Keratinocyte (primary cell): ENCODE data around the gene KLHDC7B. TPM values are rescaled to one million over a fixed set of nuclear protein-coding genes. Genes with fewer than 3 reads are reported as not detected.

Source experiments
- DNase-seq: peaks from one replicate; pipeline ENCODE4 v3.0.0-alpha.2; 2011; ENCODE audit warnings: low read depth, missing footprints, low spot score
- FAIRE-seq: peaks from 2 replicates; lab custom pipeline; 2011; peaks lifted over from hg19 to GRCh38; lab: Jason Lieb, UNC
- H2AFZ ChIP-seq: 2 replicates; pipeline ENCODE4 v1.6.0; 2012; ENCODE audit warnings: low read length, control low read depth, inconsistent platforms; ENCODE audit not compliant: control insufficient read depth
- H3K27ac ChIP-seq: 2 replicates; pipeline ENCODE4 v1.5.1; 2011; ENCODE audit warnings: low read length; ENCODE audit not compliant: control insufficient read depth, insufficient read depth
- H3K27me3 ChIP-seq: 3 replicates; pipeline ENCODE4 v1.6.0; 2011; ENCODE audit warnings: low read length; ENCODE audit not compliant: control insufficient read depth, insufficient read depth; ENCODE audit errors: extremely low read depth
- H3K36me3 ChIP-seq, 2 experiments: 2 replicates in 1 of 2; 3 replicates in 1 of 2; pipeline ENCODE4 v1.5.1; 2011; ENCODE audit warnings: low read length in 2 of 2, mild to moderate bottlenecking in 1 of 2; ENCODE audit not compliant: control insufficient read depth in 2 of 2, insufficient read depth in 2 of 2; ENCODE audit errors: extremely low read depth in 1 of 2
- H3K4me1 ChIP-seq: 3 replicates; pipeline ENCODE4 v1.5.1; 2011; ENCODE audit warnings: low read length; ENCODE audit not compliant: control insufficient read depth, insufficient read depth; ENCODE audit errors: extremely low read depth
- H3K4me2 ChIP-seq: 3 replicates; pipeline ENCODE4 v1.6.0; 2011; ENCODE audit warnings: low read depth, low read length; ENCODE audit not compliant: control insufficient read depth, insufficient read depth; ENCODE audit errors: extremely low read depth
- H3K4me3 ChIP-seq, 3 experiments: fragments of 200-600 bp in 1 of 3; sonication (generic) in 1 of 3; 2 replicates in 2 of 3; 3 replicates in 1 of 3; pipeline ENCODE4 v1.5.1; 2011 to 2016; ENCODE audit warnings: low read length in 3 of 3, mild to moderate bottlenecking in 3 of 3, control low read depth in 2 of 3, inconsistent platforms in 1 of 3, low read depth in 1 of 3, mixed read lengths in 1 of 3, mixed run types in 1 of 3, moderate library complexity in 1 of 3; ENCODE audit not compliant: control insufficient read depth in 2 of 3, insufficient read depth in 2 of 3; ENCODE audit errors: extremely low read depth in 1 of 3
- H3K79me2 ChIP-seq: 2 replicates; pipeline ENCODE4 v1.6.0; 2012; ENCODE audit warnings: low read length; ENCODE audit not compliant: control insufficient read depth, insufficient read depth
- H3K9ac ChIP-seq: 3 replicates; pipeline ENCODE4 v1.6.0; 2011; ENCODE audit warnings: low read length; ENCODE audit not compliant: control insufficient read depth, insufficient read depth; ENCODE audit errors: extremely low read depth
- H3K9me1 ChIP-seq: 3 replicates; pipeline ENCODE4 v1.6.0; 2011; ENCODE audit warnings: low read length; ENCODE audit not compliant: control insufficient read depth, insufficient read depth; ENCODE audit errors: extremely low read depth
- H3K9me3 ChIP-seq: 2 replicates; pipeline ENCODE4 v1.5.1; 2012; ENCODE audit warnings: low read depth, low read length; ENCODE audit not compliant: control insufficient read depth
- H4K20me1 ChIP-seq: 3 replicates; pipeline ENCODE4 v1.6.0; 2011; ENCODE audit warnings: low read length; ENCODE audit not compliant: control insufficient read depth, insufficient read depth; ENCODE audit errors: extremely low read depth
- EZH2 ChIP-seq: IDR thresholded peaks from one replicate; pipeline ENCODE4 v1.6.1; 2012; ENCODE audit warnings: inconsistent platforms, mild to moderate bottlenecking, low read length, moderate library complexity
- dilution Hi-C: fragments of 300-500 bp; cut with MboI; formaldehyde crosslinking; loops from one replicate; pipeline ENCODE4 v1.7.0; 2020; ENCODE audit warnings: low sequenced_read_pairs; ENCODE audit not compliant: extremely low pct_ligation_motif_present
- polyA plus RNA-seq, 5 experiments: library from polyadenylated mRNA; depleted of rRNA in 3 of 5; stranded (reverse) in 3 of 5; stranded (forward) in 1 of 5; unstranded in 1 of 5; fragments of >200 nt; gene quantifications; 1 replicate in 1 of 5; 2 replicates in 3 of 5; 3 replicates in 1 of 5; pipeline versions ENCODE4 v1.2.1 to v1.2.3, GENCODE V29; 2011 to 2012; ENCODE audit warnings: missing spikeins in 2 of 5, low read depth in 1 of 5, low replicate concordance in 1 of 5
- TF ChIP-seq, protein P1 (sequence below), 3 experiments: IDR thresholded peaks in 1 of 3; conservative IDR thresholded peaks in 1 of 3; optimal IDR thresholded peaks in 1 of 3; 2 replicates in 2 of 3; 3 replicates in 1 of 3; pipeline versions ENCODE3 to v1.5.1; 2011; ENCODE audit warnings: low read length in 3 of 3, mild to moderate bottlenecking in 3 of 3, moderate library complexity in 2 of 3, control low read depth in 1 of 3, inconsistent platforms in 1 of 3; ENCODE audit not compliant: insufficient read depth in 2 of 3; ENCODE audit errors: extremely low read depth in 1 of 3

Gene KLHDC7B
- polyA plus RNA-seq, 1 donor (not counting 4 experiments of a cell fraction or from before 2014, with no cell fraction given), result 0.01 TPM

DNA sequence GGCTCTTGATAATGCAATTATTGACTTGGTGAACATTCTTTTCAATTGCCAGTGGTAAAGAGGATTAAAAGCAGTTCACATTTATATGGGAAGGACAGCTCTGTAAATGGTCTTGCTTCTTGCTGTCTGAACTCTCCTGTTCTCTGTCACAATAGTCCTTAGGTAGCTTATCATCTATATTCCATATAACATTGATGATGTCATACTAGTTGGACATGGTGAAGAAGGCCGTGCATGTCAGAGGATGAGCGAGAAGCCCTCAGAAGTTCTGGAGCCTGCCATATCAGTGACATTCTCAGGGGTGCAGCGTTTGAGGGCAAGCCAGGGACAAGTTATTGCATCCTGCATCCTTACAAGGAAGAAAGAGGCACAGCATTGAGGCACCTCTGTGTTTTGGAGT is 39.5 kb downstream of the KLHDC7B start:
- peaks cover 0 to 2% of the 10 kb centered on the region in 2 experiments for H3K36me3 ChIP-seq
- no peak for TF ChIP-seq EZH2
- TF ChIP-seq, protein P1, sequence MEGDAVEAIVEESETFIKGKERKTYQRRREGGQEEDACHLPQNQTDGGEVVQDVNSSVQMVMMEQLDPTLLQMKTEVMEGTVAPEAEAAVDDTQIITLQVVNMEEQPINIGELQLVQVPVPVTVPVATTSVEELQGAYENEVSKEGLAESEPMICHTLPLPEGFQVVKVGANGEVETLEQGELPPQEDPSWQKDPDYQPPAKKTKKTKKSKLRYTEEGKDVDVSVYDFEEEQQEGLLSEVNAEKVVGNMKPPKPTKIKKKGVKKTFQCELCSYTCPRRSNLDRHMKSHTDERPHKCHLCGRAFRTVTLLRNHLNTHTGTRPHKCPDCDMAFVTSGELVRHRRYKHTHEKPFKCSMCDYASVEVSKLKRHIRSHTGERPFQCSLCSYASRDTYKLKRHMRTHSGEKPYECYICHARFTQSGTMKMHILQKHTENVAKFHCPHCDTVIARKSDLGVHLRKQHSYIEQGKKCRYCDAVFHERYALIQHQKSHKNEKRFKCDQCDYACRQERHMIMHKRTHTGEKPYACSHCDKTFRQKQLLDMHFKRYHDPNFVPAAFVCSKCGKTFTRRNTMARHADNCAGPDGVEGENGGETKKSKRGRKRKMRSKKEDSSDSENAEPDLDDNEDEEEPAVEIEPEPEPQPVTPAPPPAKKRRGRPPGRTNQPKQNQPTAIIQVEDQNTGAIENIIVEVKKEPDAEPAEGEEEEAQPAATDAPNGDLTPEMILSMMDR (optimal IDR thresholded peaks at IDR 0.05 in 1 of 3, IDR thresholded peaks at IDR 0.05 in 1 of 3, conservative IDR thresholded peaks at IDR 0.05 in 1 of 3; ENCODE audit: extremely low read depth in 1 of 3, insufficient read depth in 2 of 3, low read length in 3 of 3), result no peak
- H3K27me3 ChIP-seq, result no peaks in the 10 kb centered on the region
- no peak overlapping the region for H3K9ac ChIP-seq
- DNase-seq, result no peak
- H3K9me1 ChIP-seq, result no peaks in the 10 kb centered on the region
- H3K9me3 ChIP-seq, result no peaks in the 10 kb centered on the region
- no peak overlapping the region for H3K27ac ChIP-seq
- H3K4me1 ChIP-seq, result peaks cover 12% of the 10 kb centered on the region
- FAIRE-seq, result no peak
- no peak overlapping the region for H2AFZ ChIP-seq
- no peak overlapping the region for H3K4me3 ChIP-seq
- H3K4me2 ChIP-seq, result no peak overlapping the region
- dilution Hi-C loops, result no loop called here
- no peaks in the 10 kb centered on the region for H4K20me1 ChIP-seq
- peaks cover 15% of the 10 kb centered on the region for H3K79me2 ChIP-seq

DNA sequence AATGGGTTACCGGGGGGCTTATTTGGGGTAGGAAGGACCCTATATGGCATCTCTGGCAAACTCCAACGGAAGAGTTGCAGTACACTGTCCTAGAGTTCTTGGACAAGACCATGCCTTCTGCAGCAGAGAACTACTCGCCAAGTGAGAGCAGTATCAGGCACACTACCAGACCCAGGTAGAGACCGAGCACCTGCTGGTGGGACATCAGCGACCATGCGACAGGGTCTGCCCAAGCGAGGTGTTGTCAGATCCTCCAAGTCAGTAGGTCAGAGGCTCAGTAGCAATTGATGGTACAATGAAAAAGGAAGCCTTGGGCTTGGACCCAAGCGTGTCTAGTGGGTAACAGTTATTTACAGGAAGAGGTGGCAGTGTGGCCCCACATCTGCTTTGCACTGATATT is 40.1 kb downstream of the KLHDC7B start:
- no peaks in the 10 kb centered on the region for H3K9me3 ChIP-seq
- peaks cover 15% of the 10 kb centered on the region for H3K79me2 ChIP-seq
- H4K20me1 ChIP-seq, result no peaks in the 10 kb centered on the region
- H3K4me3 ChIP-seq, result no peak overlapping the region
- no peak overlapping the region for H3K4me2 ChIP-seq
- TF ChIP-seq EZH2, result no peak
- TF ChIP-seq, protein P1 (optimal IDR thresholded peaks at IDR 0.05 in 1 of 3, IDR thresholded peaks at IDR 0.05 in 1 of 3, conservative IDR thresholded peaks at IDR 0.05 in 1 of 3; ENCODE audit: extremely low read depth in 1 of 3, insufficient read depth in 2 of 3, low read length in 3 of 3), result no peak
- H3K9me1 ChIP-seq, result no peaks in the 10 kb centered on the region
- H3K27ac ChIP-seq, result no peak overlapping the region
- H3K9ac ChIP-seq, result no peak overlapping the region
- dilution Hi-C loops, result no loop called here
- DNase-seq (no peak), FAIRE-seq (no peak)
- no peak overlapping the region for H2AFZ ChIP-seq
- no peaks in the 10 kb centered on the region for H3K27me3 ChIP-seq
- no peaks in the 10 kb centered on the region for H3K36me3 ChIP-seq
- peaks cover 12% of the 10 kb centered on the region for H3K4me1 ChIP-seq
